Smooth muscle cell (in vitro differentiated cells): ENCODE results near the gene ZNF684. TPM values are rescaled to one million over a fixed set of nuclear protein-coding genes. Genes with fewer than 3 reads are reported as not detected.

Experiments used
- DNase-seq: peaks from one replicate; lab custom pipeline; 2025; ENCODE audit not compliant: unreplicated experiment; lab: John Stamatoyannopoulos, UW
- H2AFZ ChIP-seq: fragments of 200-600 bp; sonication (generic); 2 replicates; pipeline ENCODE4 v1.6.0; 2016; ENCODE audit warnings: antibody characterized with exemption, low read depth, mild to moderate bottlenecking
- H3F3A ChIP-seq: fragments of 200-600 bp; sonication (generic); 2 replicates; pipeline ENCODE4 v1.6.0; 2017; ENCODE audit warnings: antibody characterized with exemption, low read depth
- H3K27ac ChIP-seq: fragments of 200-600 bp; sonication (generic); 2 replicates; pipeline ENCODE4 v1.5.1; 2016; ENCODE audit warnings: low read depth, mild to moderate bottlenecking
- H3K27me3 ChIP-seq: fragments of 200-600 bp; sonication (generic); 2 replicates; pipeline ENCODE4 v1.6.1; 2016; ENCODE audit warnings: low read depth, mild to moderate bottlenecking
- H3K36me3 ChIP-seq: fragments of 200-600 bp; sonication (generic); 2 replicates; pipeline ENCODE4 v1.5.1; 2016; ENCODE audit warnings: low read depth
- H3K4me1 ChIP-seq: fragments of 200-600 bp; sonication (generic); 2 replicates; pipeline ENCODE4 v1.5.1; 2016; ENCODE audit warnings: low read depth
- H3K4me2 ChIP-seq: fragments of 200-600 bp; sonication (generic); 2 replicates; pipeline ENCODE4 v1.6.0; 2016; ENCODE audit warnings: mild to moderate bottlenecking
- H3K4me3 ChIP-seq: fragments of 200-600 bp; sonication (generic); 2 replicates; pipeline ENCODE4 v1.5.1; 2016; ENCODE audit warnings: mild to moderate bottlenecking
- H3K79me2 ChIP-seq: fragments of 200-600 bp; sonication (generic); 2 replicates; pipeline ENCODE4 v1.6.0; 2016; ENCODE audit warnings: low read depth, mild to moderate bottlenecking
- H3K9ac ChIP-seq: fragments of 200-600 bp; sonication (generic); 2 replicates; pipeline ENCODE4 v1.6.0; 2016; ENCODE audit warnings: low read depth
- H3K9me3 ChIP-seq: fragments of 200-600 bp; sonication (generic); replicated peaks from 2 replicates; pipeline ENCODE4 v1.5.1; 2016; ENCODE audit warnings: low read depth
- H4K20me1 ChIP-seq: fragments of 200-600 bp; sonication (generic); 2 replicates; pipeline ENCODE4 v1.6.0; 2016; ENCODE audit warnings: low read depth
- WGBS: methylation state at CpG from one replicate; pipeline ENCODE4 v1.1.7; 2016; ENCODE audit warnings: low lambda C conversion rate; 5-methylcytosine and 5-hydroxymethylcytosine counted together
- polyA plus RNA-seq: library from polyadenylated mRNA; unstranded; fragments of >200 nt; fragmentation: Nextera tagmentation; extraction: Ambion mirVana; gene quantifications from 2 replicates; pipeline ENCODE4 v1.2.1, GENCODE V29; 2016
- total RNA-seq: library from RNA; depleted of rRNA; stranded (reverse); fragments of >200 nt; gene quantifications from 2 replicates; pipeline ENCODE4 v1.2.3, GENCODE V29; 2014
- TF ChIP-seq, protein P1 (sequence below): fragments of 200-600 bp; sonication (generic); IDR thresholded peaks from 2 replicates; pipeline ENCODE4 v1.5.1; 2017; ENCODE audit warnings: borderline replicate concordance, mild to moderate bottlenecking, antibody characterized with exemption; ENCODE audit not compliant: insufficient read depth, poor library complexity, severe bottlenecking

Gene ZNF684
- total and polyA plus RNA-seq, 2 experiments from 2014 or later, result 5.5 to 8.0 TPM

DNA sequence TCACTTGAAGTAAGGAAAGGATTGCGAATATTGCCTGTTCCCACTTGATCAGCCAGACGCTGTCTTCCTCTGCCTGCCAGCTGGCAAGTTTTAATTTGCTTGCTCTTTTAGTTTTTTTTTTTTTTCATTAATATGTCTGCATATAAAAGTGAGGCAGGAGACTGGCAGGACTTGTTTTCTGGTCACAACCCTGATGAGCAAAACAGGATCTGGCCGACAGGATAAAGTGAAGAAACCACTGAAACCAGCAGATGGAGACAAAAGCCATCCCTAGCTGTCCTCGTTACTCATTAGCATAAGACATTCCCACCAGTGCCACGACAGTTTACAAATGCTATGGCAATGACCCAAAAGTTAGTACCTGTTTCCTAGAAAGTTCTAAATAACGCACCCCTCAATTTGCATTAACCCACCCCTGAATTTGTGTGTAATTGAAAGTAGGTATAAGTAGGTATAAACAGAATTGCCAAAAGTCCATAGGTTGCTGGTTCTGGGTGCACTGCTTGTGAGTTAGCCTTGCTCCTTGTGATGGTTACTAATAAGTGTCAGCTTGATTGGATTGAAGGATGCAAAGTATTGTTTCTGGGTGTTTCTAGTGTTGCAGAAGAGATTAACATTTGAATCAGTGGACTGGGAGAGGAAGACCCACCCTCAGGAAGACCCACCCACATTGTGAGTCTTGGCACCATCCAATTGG is 60.8 kb downstream of the ZNF684 start:
- H3K9me3 ChIP-seq, result no peaks in the 10 kb centered on the region
- H2AFZ ChIP-seq, result no peak overlapping the region
- WGBS, result 71% methylated on average over 6 of the region's 6 CpGs
- no peaks in the 10 kb centered on the region for H4K20me1 ChIP-seq
- no peaks in the 10 kb centered on the region for H3K36me3 ChIP-seq
- H3K4me1 ChIP-seq, result no peaks in the 10 kb centered on the region
- TF ChIP-seq, protein P1, sequence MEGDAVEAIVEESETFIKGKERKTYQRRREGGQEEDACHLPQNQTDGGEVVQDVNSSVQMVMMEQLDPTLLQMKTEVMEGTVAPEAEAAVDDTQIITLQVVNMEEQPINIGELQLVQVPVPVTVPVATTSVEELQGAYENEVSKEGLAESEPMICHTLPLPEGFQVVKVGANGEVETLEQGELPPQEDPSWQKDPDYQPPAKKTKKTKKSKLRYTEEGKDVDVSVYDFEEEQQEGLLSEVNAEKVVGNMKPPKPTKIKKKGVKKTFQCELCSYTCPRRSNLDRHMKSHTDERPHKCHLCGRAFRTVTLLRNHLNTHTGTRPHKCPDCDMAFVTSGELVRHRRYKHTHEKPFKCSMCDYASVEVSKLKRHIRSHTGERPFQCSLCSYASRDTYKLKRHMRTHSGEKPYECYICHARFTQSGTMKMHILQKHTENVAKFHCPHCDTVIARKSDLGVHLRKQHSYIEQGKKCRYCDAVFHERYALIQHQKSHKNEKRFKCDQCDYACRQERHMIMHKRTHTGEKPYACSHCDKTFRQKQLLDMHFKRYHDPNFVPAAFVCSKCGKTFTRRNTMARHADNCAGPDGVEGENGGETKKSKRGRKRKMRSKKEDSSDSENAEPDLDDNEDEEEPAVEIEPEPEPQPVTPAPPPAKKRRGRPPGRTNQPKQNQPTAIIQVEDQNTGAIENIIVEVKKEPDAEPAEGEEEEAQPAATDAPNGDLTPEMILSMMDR, result peak; percentile 34
- no peak overlapping the region for H3K4me2 ChIP-seq
- DNase-seq, result no peak
- H3F3A ChIP-seq, result no peaks in the 10 kb centered on the region
- H3K9ac ChIP-seq, result no peak overlapping the region
- H3K4me3 ChIP-seq, result no peak overlapping the region
- no peak overlapping the region for H3K27ac ChIP-seq
- H3K79me2 ChIP-seq, result no peaks in the 10 kb centered on the region
- peaks cover 8% of the 10 kb centered on the region for H3K27me3 ChIP-seq

DNA sequence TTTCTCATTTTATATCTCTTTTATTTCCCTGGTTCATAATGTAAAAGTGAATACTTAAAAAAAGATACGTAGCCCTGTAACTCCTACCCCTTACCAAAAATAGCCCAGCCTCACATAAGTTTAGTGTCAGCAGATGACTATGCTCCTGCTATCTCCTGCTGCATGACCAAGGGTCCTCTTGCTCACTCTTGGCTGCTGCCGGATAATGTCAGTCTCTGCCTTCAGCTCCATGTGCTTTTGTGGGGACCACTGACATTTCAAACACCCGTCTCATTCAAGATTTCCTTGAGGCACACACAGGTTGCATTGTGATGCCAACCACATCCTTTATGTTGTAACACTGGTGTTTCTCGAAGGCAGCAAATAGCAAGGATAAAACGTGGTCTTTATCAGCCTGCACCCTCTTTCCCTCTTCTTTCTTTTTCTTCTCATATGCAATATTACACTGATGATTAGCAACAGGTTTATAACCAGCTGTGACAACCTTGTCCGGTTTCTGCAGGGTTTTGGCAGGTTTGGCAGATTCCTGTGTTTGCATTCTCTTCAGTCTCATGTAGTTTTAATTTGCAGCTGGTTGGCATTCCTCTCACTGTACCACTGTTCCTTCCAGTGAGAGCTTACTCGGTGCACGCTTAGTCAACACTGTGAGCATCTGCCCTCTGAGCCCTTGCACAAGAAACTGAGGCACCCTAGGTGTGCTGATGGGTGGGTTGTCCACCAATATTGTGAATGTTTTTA is 62.2 kb downstream of the ZNF684 start:
- TF ChIP-seq, protein P1, result no peak

DNA sequence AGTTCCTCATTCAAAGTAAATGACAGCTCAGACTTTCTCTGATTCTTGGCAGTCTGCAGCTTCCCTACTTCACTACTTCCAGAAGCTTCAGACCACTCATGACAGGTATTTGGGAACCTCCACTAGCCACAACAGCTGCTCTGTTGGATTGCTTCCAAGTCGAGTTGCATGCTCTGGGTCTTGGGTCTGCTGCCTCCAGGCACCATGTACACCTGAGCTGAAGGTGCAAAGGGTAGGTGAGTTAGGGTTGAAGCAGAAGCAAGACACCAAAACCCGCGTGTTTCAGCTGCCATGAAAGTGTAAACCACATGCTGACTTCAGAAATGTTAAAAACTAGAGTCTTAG is 62.7 kb downstream of the ZNF684 start:
- TF ChIP-seq, protein P1, result no peak
- no peaks in the 10 kb centered on the region for H3F3A ChIP-seq
- H3K9me3 ChIP-seq, result no peaks in the 10 kb centered on the region
- no peak overlapping the region for H3K4me3 ChIP-seq
- 72% methylated on average over 3 of the region's 3 CpGs for WGBS
- H3K79me2 ChIP-seq, result no peaks in the 10 kb centered on the region
- no peaks in the 10 kb centered on the region for H4K20me1 ChIP-seq
- H3K27ac ChIP-seq, result no peak overlapping the region
- no peak overlapping the region for H3K9ac ChIP-seq
- H2AFZ ChIP-seq, result no peak overlapping the region
- H3K36me3 ChIP-seq, result no peaks in the 10 kb centered on the region
- DNase-seq, result no peak
- no peak overlapping the region for H3K4me2 ChIP-seq
- peaks cover 12% of the 10 kb centered on the region for H3K27me3 ChIP-seq
- no peaks in the 10 kb centered on the region for H3K4me1 ChIP-seq

More for the DNA sequence above, 62.2 kb downstream of the ZNF684 start:
- Histone ChIP-seq H3K36me3 (no peaks in the 10 kb centered on the region), H3K4me2 (no peak overlapping the region), H3K9me3 (no peaks in the 10 kb centered on the region), H3K4me3 (no peak overlapping the region), H2AFZ (no peak overlapping the region), H3K27ac (no peak overlapping the region), H3F3A (no peaks in the 10 kb centered on the region), H4K20me1 (no peaks in the 10 kb centered on the region), H3K9ac (no peak overlapping the region), H3K4me1 (no peaks in the 10 kb centered on the region), H3K27me3 (peaks cover 7% of the 10 kb centered on the region), H3K79me2 (no peaks in the 10 kb centered on the region)
- DNase-seq, result no peak
- WGBS, result 82% methylated on average over 8 of the region's 8 CpGs
